Right ventricle myocardium inferior (tissue), 1 donor: Measurements from ENCODE around the gene PLA2G4C. TPM values are rescaled to one million over a fixed set of nuclear protein-coding genes. Genes with fewer than 3 reads are reported as not detected.

Source experiments
- ATAC-seq: fragments of 200-7000 bp; cut with Tn5 transposase; one replicate; pipeline ENCODE4 v1.9.1; 2020; ENCODE audit warnings: mild to moderate bottlenecking, moderate library complexity
- DNase-seq: peaks from one replicate; pipeline ENCODE4 v3.0.0; 2021; ENCODE audit errors: missing footprints
- intact Hi-C: fragments of 100-400 bp; cut with DNase I; formaldehyde crosslinking; loops from one replicate; pipeline ENCODE4 v1.11.0; 2022
- total RNA-seq: library from RNA; stranded (reverse); fragmentation: NEBNext Ultra II Directional; extraction: Animal tissue kit (Norgen Biotek cat#: 25700); gene quantifications from one replicate; pipeline ENCODE4 v1.2.1, GENCODE V29; 2021
- donor health status: DM: no; HTN: yes; CAD: no; lungs with severe emphysema.

Gene PLA2G4C
- total RNA-seq, 1 donor from 2014 or later = 40.8 TPM

DNA sequence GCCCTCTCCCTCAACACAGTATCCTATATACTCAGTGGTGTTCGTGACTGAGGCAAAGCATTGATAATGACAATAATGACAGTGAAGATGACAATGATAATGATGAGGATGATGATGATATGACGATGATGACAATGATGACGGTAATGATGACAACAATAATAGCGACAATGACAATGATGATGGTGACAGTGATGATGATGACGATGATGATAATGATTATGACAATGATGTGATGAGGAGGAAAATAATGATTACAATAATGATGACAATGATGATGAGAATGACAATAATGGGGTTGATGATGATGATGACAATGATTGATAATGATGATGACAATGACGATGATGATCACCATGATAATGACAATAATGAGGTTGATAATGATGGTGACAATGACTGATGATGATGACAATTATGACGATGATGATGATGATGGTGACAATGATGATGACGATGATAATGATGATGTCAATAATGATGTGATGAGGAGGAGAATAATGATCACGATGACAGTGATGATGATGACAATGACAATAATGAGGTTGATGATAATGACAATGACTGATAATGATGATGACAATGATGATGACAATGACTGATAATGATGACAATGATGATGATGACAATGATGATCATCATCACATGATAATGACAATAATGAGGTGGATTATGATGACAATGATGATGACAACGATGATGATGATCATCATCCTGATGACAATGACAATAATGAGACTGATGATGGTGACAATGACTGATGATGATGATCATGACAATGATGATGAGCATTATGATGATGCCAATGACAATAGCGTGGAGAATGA, 99.5 kb downstream of the PLA2G4C start:
- ATAC-seq = no peak
- intact Hi-C loops = no loop called here

DNA sequence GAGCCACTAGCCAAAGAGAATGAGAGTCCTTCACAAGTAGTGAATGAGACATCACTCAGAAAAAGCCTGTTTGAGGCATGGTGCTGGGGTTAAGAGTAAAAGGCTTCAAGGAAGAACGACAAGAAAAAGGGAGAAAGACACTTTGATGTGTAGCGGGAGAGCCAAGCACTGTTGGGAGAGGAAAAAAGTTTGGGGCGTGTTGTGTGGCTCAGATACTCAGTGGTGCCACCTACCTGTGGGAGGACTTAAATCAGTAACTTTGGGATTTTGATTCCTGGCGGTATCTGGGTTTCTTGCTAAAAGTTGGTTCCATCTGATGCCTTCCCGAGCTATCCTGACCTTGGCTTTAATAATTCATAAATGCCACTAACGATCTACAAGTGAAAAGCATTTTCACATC, 103.9 kb downstream of the PLA2G4C start:
- ATAC-seq (no peak), DNase-seq (no peak)
- intact Hi-C loops = no loop called here

More for the DNA sequence above, 99.5 kb downstream of the PLA2G4C start:
- DNase-seq = no peak

DNA sequence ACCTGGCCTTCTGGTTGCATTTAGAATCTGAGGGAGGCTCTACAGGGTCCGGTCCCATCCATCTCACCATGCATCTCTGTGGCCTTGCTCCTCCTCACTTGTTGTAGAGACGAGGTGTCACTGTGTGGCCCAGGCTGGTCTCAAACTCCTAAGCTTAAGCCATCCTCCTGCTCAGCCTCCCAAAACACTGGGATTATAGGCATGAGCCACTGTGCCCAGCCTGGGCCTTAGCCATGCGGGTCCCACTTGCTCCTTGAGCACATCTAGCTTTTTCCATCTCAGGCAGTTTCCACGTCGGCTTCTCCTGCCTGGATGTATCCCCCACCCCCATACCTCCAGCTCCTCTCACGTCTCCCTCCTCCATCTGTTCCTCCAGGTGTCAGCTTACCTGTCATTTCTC, 106.4 kb downstream of the PLA2G4C start:
- ATAC-seq (no peak), DNase-seq (no peak)
- intact Hi-C loops = no loop called here

DNA sequence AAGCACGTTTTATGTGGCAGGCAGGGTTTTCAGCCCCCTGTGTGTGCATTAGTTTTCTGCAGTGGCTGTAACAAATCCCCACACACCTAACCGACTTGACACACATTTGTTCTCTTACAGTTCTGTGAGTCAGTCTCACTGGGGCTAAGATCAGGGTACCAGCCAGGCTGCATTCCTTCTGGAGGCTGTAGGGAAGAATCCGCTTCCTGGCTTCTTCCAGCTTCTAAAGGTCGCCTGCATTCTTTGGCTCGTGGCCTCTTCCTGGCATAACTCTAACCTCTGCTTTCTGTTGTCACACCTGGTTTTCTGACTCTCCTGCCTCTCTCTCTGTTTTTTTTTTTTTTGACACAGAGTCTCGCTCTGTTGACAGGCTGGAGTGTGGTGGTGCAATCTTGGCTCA, 109.8 kb downstream of the PLA2G4C start:
- DNase-seq = no peak
- ATAC-seq = no peak
- intact Hi-C loops = no loop called here

DNA sequence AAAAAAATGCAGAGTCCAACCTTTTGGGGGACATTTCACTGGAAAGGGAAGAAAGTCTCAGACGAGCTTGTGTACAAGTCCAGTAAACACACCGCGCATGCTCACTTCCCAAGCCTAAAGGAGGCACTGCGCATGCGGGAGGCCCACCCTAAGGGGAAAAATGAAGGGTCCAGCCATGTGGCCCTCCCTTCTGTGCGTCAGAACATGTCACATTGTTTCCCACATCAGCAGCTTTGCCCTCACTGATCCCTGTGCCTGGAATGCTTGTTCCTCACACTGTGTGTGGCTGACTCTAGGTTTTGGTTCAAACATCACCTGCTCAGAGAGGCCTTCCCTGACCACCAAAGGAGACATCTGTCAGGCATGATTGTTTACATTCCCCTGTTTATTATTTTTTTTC, 111.8 kb downstream of the PLA2G4C start:
- no peak for ATAC-seq
- intact Hi-C loops = no loop called here

More for the DNA sequence above, 111.8 kb downstream of the PLA2G4C start:
- no peak for DNase-seq

Other genes starting within 250 kb of the PLA2G4C start
- gene SULT2A1, start 224.5 kb downstream of the PLA2G4C start, total RNA-seq = not detected
- not detected for gene BSPH1, start 118.6 kb downstream of the PLA2G4C start, total RNA-seq
- gene ELSPBP1, start 116.2 kb downstream of the PLA2G4C start, total RNA-seq = not detected
- not detected for gene CABP5, start 66.7 kb downstream of the PLA2G4C start, total RNA-seq
- 3.3 TPM for gene LIG1, start 59.5 kb upstream of the PLA2G4C start, total RNA-seq
- 6.6 TPM for gene ZSWIM9, start 59.9 kb upstream of the PLA2G4C start, total RNA-seq
- gene CARD8, start 145.1 kb upstream of the PLA2G4C start, total RNA-seq = 34.5 TPM
- 0.78 TPM for gene ZNF114, start 159.3 kb upstream of the PLA2G4C start, total RNA-seq
- gene EMP3, start 214.7 kb upstream of the PLA2G4C start, total RNA-seq = 54.3 TPM